H1 (cell line): Measurements from ENCODE around the gene MAPK8. TPM values are rescaled to one million over a fixed set of nuclear protein-coding genes. Genes with fewer than 3 reads are reported as not detected.

ENCODE experiments used
- CTCF ChIA-PET: fragments of 300-600 bp; sonication (Branson Sonifier 250); formaldehyde crosslinking; loops from one replicate; lab custom pipeline; 2021; ENCODE audit not compliant: partially characterized antibody; lab: Charles Lee
- POLR2A ChIA-PET: fragments of 300-600 bp; sonication (Branson Sonifier 250); formaldehyde crosslinking; loops from one replicate; lab custom pipeline; 2021; ENCODE audit warnings: inconsistent platforms; ENCODE audit not compliant: partially characterized antibody; lab: Charles Lee
- DNase-seq, 2 experiments: peaks; one replicate each; pipeline versions ENCODE4 v3.0.0 to v3.0.0-alpha.2; 2010 to 2022; ENCODE audit warnings: low spot score in 2 of 2, low read depth in 1 of 2, mixed read lengths in 1 of 2
- FAIRE-seq: peaks from 2 replicates; lab custom pipeline; 2011; peaks lifted over from hg19 to GRCh38; lab: Jason Lieb, UNC
- H2AFZ ChIP-seq: 2 replicates; pipeline ENCODE4 v1.8.1; 2012; ENCODE audit warnings: low read length, inconsistent platforms
- H2AK5ac ChIP-seq: 2 replicates; pipeline ENCODE4 v1.6.1; 2013; ENCODE audit warnings: low read depth, low read length
- H2BK120ac ChIP-seq: replicated peaks from 2 replicates; pipeline ENCODE3; 2013; ENCODE audit warnings: low read depth, low read length, inconsistent platforms
- H2BK12ac ChIP-seq: 2 replicates; pipeline ENCODE4 v1.6.1; 2013; ENCODE audit warnings: low read depth, low read length
- H2BK15ac ChIP-seq: 2 replicates; pipeline ENCODE4 v1.6.1; 2013; ENCODE audit warnings: low read length
- H2BK20ac ChIP-seq: 2 replicates; pipeline ENCODE4 v1.6.1; 2013; ENCODE audit warnings: low read length
- H2BK5ac ChIP-seq: 2 replicates; pipeline ENCODE4 v1.6.1; 2013; ENCODE audit warnings: low read depth, low read length
- H3K14ac ChIP-seq: 2 replicates; pipeline ENCODE4 v1.6.1; 2013; ENCODE audit warnings: inconsistent platforms; ENCODE audit not compliant: insufficient read length
- H3K18ac ChIP-seq: 2 replicates; pipeline ENCODE4 v1.6.1; 2013; ENCODE audit warnings: low read length; ENCODE audit errors: extremely low read depth
- H3K23ac ChIP-seq: 2 replicates; pipeline ENCODE4 v1.6.1; 2013; ENCODE audit warnings: inconsistent platforms; ENCODE audit not compliant: insufficient read length
- H3K23me2 ChIP-seq: 2 replicates; pipeline ENCODE4 v1.6.1; 2013; ENCODE audit warnings: low read depth, low read length
- H3K27ac ChIP-seq: 2 replicates; pipeline ENCODE4 v1.6.1; 2011; ENCODE audit warnings: low read depth, low read length, inconsistent platforms
- H3K27me3 ChIP-seq, 4 experiments: replicated peaks in 1 of 4; 1 replicate in 1 of 4; 2 replicates in 3 of 4; pipeline versions ENCODE4 v1.6.1 to v1.8.1; 2011 to 2013; ENCODE audit warnings: low read length in 3 of 4, mild to moderate bottlenecking in 3 of 4, inconsistent platforms in 2 of 4, mixed read lengths in 2 of 4, moderate library complexity in 1 of 4; ENCODE audit not compliant: control insufficient read depth in 3 of 4, insufficient read depth in 3 of 4; ENCODE audit errors: extremely low read depth in 1 of 4
- H3K36me3 ChIP-seq, 4 experiments: 2 replicates each; pipeline versions ENCODE4 v1.6.1 to v1.8.1; 2011 to 2013; ENCODE audit warnings: mild to moderate bottlenecking in 4 of 4, low read length in 3 of 4, moderate library complexity in 2 of 4, control low read depth in 1 of 4, inconsistent platforms in 1 of 4; ENCODE audit not compliant: insufficient read depth in 4 of 4, control insufficient read depth in 2 of 4
- H3K4ac ChIP-seq: replicated peaks from 2 replicates; pipeline ENCODE3; 2013; ENCODE audit warnings: low read length, low read depth, mixed read lengths, inconsistent platforms; ENCODE audit not compliant: insufficient read length
- H3K4me1 ChIP-seq, 4 experiments: replicated peaks in 1 of 4; 1 replicate in 1 of 4; 2 replicates in 3 of 4; pipeline versions ENCODE4 v1.6.1 to v1.8.1; 2011 to 2013; ENCODE audit warnings: low read length in 3 of 4, inconsistent platforms in 2 of 4, mixed read lengths in 1 of 4; ENCODE audit not compliant: insufficient read depth in 4 of 4, control insufficient read depth in 3 of 4
- H3K4me2 ChIP-seq, 2 experiments: 2 replicates each; pipeline versions ENCODE4 v1.6.1 to v1.8.1; 2011 to 2013; ENCODE audit warnings: low read depth in 2 of 2, low read length in 2 of 2, control low read depth in 1 of 2, inconsistent platforms in 1 of 2, mild to moderate bottlenecking in 1 of 2; ENCODE audit not compliant: insufficient read depth in 1 of 2
- H3K4me3 ChIP-seq, 4 experiments: fragments of 200-600, 300-600 bp in 1 of 4; sonication (generic), shearing (Covaris generic), sonication (Bioruptor Twin) in 1 of 4; 2 replicates each; pipeline versions ENCODE4 v1.5.1 to v1.8.1; 2011 to 2016; ENCODE audit warnings: low read length in 4 of 4, low read depth in 3 of 4, control low read depth in 2 of 4, inconsistent platforms in 2 of 4, mild to moderate bottlenecking in 2 of 4, mixed read lengths in 1 of 4, moderate library complexity in 1 of 4; ENCODE audit not compliant: insufficient read depth in 2 of 4; ENCODE audit errors: extremely low read depth in 1 of 4
- H3K56ac ChIP-seq: replicated peaks from 2 replicates; pipeline ENCODE3; 2013; ENCODE audit warnings: low read depth, mild to moderate bottlenecking, mixed read lengths, low read length, inconsistent platforms; ENCODE audit not compliant: insufficient read length
- H3K79me1 ChIP-seq: 2 replicates; pipeline ENCODE4 v1.6.1; 2013; ENCODE audit warnings: low read depth, low read length, control low read depth
- H3K79me2 ChIP-seq, 2 experiments: 2 replicates each; pipeline versions ENCODE4 v1.6.1 to v1.8.1; 2012 to 2013; ENCODE audit warnings: low read length in 2 of 2, mild to moderate bottlenecking in 2 of 2, inconsistent platforms in 1 of 2; ENCODE audit not compliant: insufficient read depth in 2 of 2, control insufficient read depth in 1 of 2
- H3K9ac ChIP-seq, 4 experiments: replicated peaks in 1 of 4; 1 replicate in 1 of 4; 2 replicates in 3 of 4; pipeline versions ENCODE4 v1.6.1 to v1.8.1; 2011 to 2013; ENCODE audit warnings: low read depth in 3 of 4, low read length in 3 of 4, control low read depth in 2 of 4, mild to moderate bottlenecking in 2 of 4, moderate library complexity in 2 of 4, inconsistent platforms in 1 of 4; ENCODE audit errors: extremely low read depth in 1 of 4
- H3K9me3 ChIP-seq, 2 experiments: 2 replicates each; pipeline versions ENCODE4 v1.6.1 to v1.8.1; 2012 to 2013; ENCODE audit warnings: mild to moderate bottlenecking in 2 of 2, moderate library complexity in 2 of 2, control low read depth in 1 of 2, inconsistent platforms in 1 of 2, low read depth in 1 of 2, low read length in 1 of 2, mixed read lengths in 1 of 2; ENCODE audit not compliant: insufficient read depth in 2 of 2
- H4K20me1 ChIP-seq, 2 experiments: replicated peaks in 1 of 2; 2 replicates each; pipeline versions ENCODE3 to v1.8.1; 2011 to 2013; ENCODE audit warnings: inconsistent platforms in 2 of 2, low read length in 2 of 2, mild to moderate bottlenecking in 1 of 2; ENCODE audit not compliant: insufficient read depth in 2 of 2, control insufficient read depth in 1 of 2
- H4K5ac ChIP-seq: 2 replicates; pipeline ENCODE4 v1.6.1; 2013; ENCODE audit warnings: low read length, low read depth, mixed read lengths, inconsistent platforms; ENCODE audit not compliant: insufficient read length
- H4K8ac ChIP-seq: 2 replicates; pipeline ENCODE4 v1.8.0; 2013; ENCODE audit warnings: mild to moderate bottlenecking, moderate library complexity, low read length, inconsistent platforms; ENCODE audit not compliant: insufficient read depth; ENCODE audit errors: extremely low read depth
- H4K91ac ChIP-seq: replicated peaks from 2 replicates; pipeline ENCODE3; 2013; ENCODE audit warnings: low read length, mixed read lengths, inconsistent platforms; ENCODE audit not compliant: insufficient read length
- CBX8 ChIP-seq: fragments of 300-800, 300-1000 bp; sonication (generic); IDR thresholded peaks from 2 replicates; pipeline ENCODE4 v1.7.1; 2016; ENCODE audit warnings: low read depth, low read length, borderline replicate concordance
- CHD1 ChIP-seq: IDR thresholded peaks from 2 replicates; pipeline ENCODE4 v1.6.1; 2012; ENCODE audit warnings: low read depth, low read length, improper control_type of control experiment
- RBBP5 ChIP-seq: IDR thresholded peaks from 2 replicates; pipeline ENCODE4 v1.7.1; 2012; ENCODE audit warnings: low read depth, mild to moderate bottlenecking, inconsistent platforms, low read length, moderate library complexity, borderline replicate concordance
- RXRA ChIP-seq: IDR thresholded peaks from 2 replicates; pipeline ENCODE4 v1.6.1; 2011; ENCODE audit warnings: low read depth, mild to moderate bottlenecking, low read length, moderate library complexity; ENCODE audit not compliant: insufficient read depth
- SIN3A ChIP-seq, 2 experiments: IDR thresholded peaks in 1 of 2; conservative IDR thresholded peaks in 1 of 2; 2 replicates each; pipeline ENCODE4 v1.6.1; 2011 to 2012; ENCODE audit warnings: low read length in 2 of 2, improper control_type of control experiment in 1 of 2, low read depth in 1 of 2, mild to moderate bottlenecking in 1 of 2
- polyA plus RNA-seq, 7 experiments: library from polyadenylated mRNA; depleted of rRNA in 3 of 7; stranded (reverse) in 5 of 7; unstranded in 2 of 7; fragments of >200 nt in 5 of 7; fragments of 200-250 nt in 2 of 7; gene quantifications; 1 replicate in 5 of 7; 2 replicates in 1 of 7; 4 replicates in 1 of 7; pipeline versions ENCODE4 v1.2.1 to v1.2.3, GENCODE V29; 2011 to 2013; ENCODE audit warnings: missing spikeins in 2 of 7, mixed read lengths in 2 of 7
- total RNA-seq: library from RNA; stranded (reverse); fragmentation: NEBNext Ultra II Directional; extraction: Animal tissue kit (Norgen Biotek cat#: 25700); gene quantifications from 2 replicates; pipeline ENCODE4 v1.2.1, GENCODE V29; 2021

Gene MAPK8
- total and polyA plus RNA-seq, 2 of the 8 experiments (the other 6 are each of a cell fraction or from before 2014, with no cell fraction given) = 23.3 to 71.3 TPM

- Histone ChIP-seq H3K23me2 (no peaks in the 10 kb centered on the region), H3K36me3 (peaks cover 0 to 4% (median 0%) of the 10 kb centered on the region in 4 experiments; a peak in 2 of 8 replicates), H2AK5ac (no peak overlapping the region), H3K9me3 (0 out of 4 replicates have a peak, but pooled peaks cover 0 to 3% of the 10 kb centered on the region in 2 experiments), H3K56ac (no peak overlapping the region), H4K20me1 (peaks cover 0 to 2% of the 10 kb centered on the region in 2 experiments), H3K27ac (no peak overlapping the region), H3K4ac (no peak overlapping the region), H3K4me1 (peaks cover 0 to 4% (median under 1%) of the 10 kb centered on the region in 4 experiments; a peak in 3 of 7 replicates), H2BK15ac (no peak overlapping the region), H2BK120ac (no peak overlapping the region), H3K9ac (no peak overlapping the region), H4K91ac (no peak overlapping the region), H3K79me2 (peaks cover 0 to 8% of the 10 kb centered on the region in 2 experiments; a peak in 2 of 4 replicates), H2AFZ (no peak overlapping the region), H3K4me2 (no peak overlapping the region), H3K4me3 (no peak overlapping the region), H3K79me1 (no peaks in the 10 kb centered on the region; the same call in 1 of the 2 replicates), H3K18ac (no peak overlapping the region), H3K14ac (no peak overlapping the region), H3K23ac (no peak overlapping the region), H2BK5ac (no peak overlapping the region), H2BK12ac (no peak overlapping the region), H3K27me3 (no peaks in the 10 kb centered on the region), H4K5ac (no peak overlapping the region), H4K8ac (no peak overlapping the region), H2BK20ac (no peak overlapping the region)
- TF ChIP-seq SIN3A (conservative IDR thresholded peaks at IDR 0.05 in 1 of 2, IDR thresholded peaks at IDR 0.05 in 1 of 2; ENCODE audit: low read depth in 1 of 2, low read length in 2 of 2) (no peak), RBBP5 (no peak), RXRA (no peak), CHD1 (no peak), CBX8 (no peak)
- CTCF ChIA-PET = interaction anchor here (0.8 to 6.0 kb wide), 12 partner anchors 10 to 255 kb away, joined by 3 to 36 read pairs (median 3); no protein-coding TSS in a partner anchor
- DNase-seq (no peak), FAIRE-seq (no peak)
- POLR2A ChIA-PET = interaction anchor here (1.4 kb wide), 1 partner anchor 10 kb away, joined by 3 read pairs; no protein-coding TSS in a partner anchor
Measured at GRCh38 chr10:48382982-48383381, 76.5 kb downstream of the MAPK8 start.
